Measurements from ENCODE around the gene B3GAT1. TPM values are rescaled to one million over a fixed set of nuclear protein-coding genes. Genes with fewer than 3 reads are reported as not detected.
"Not testable (repeated sequence)": the region's sequence is repeated elsewhere in the genome, so short reads cannot be mapped to it uniquely, and the experiment has no call there.

The B3GAT1 gene
- polyA plus RNA-seq, 1 donor, result 4.8 TPM

GRCh38 chr11:134355136-134355535, 56.9 kb downstream of the B3GAT1 start:
- DNase-seq, result no peak

- DNase-seq, result no peak
Measured at GRCh38 chr11:134352111-134352510, 59.9 kb downstream of the B3GAT1 start.

GRCh38 chr11:134350381-134350780, 61.7 kb downstream of the B3GAT1 start:
- DNase-seq, result no peak

GRCh38 chr11:134349802-134350355, 62.2 kb downstream of the B3GAT1 start:
- no peak for DNase-seq

- no peak for DNase-seq
Measured at GRCh38 chr11:134349109-134349801, 62.8 kb downstream of the B3GAT1 start.

GRCh38 chr11:134347441-134347840, 64.6 kb downstream of the B3GAT1 start:
- no peak for DNase-seq

GRCh38 chr11:134346976-134347350, 65.1 kb downstream of the B3GAT1 start:
- no peak for DNase-seq

GRCh38 chr11:134346101-134346975, 65.7 kb downstream of the B3GAT1 start:
- DNase-seq, result no peak

- no peak for DNase-seq
Measured at GRCh38 chr11:134345237-134345550, 66.8 kb downstream of the B3GAT1 start.

- DNase-seq, result not testable (repeated sequence)
Measured at GRCh38 chr11:134344497-134345236, 67.4 kb downstream of the B3GAT1 start.

GRCh38 chr11:134343646-134344045, 68.4 kb downstream of the B3GAT1 start:
- no peak for DNase-seq

GRCh38 chr11:134342572-134343340, 69.3 kb downstream of the B3GAT1 start:
- DNase-seq, result no peak

GRCh38 chr11:134341805-134342571, 70.1 kb downstream of the B3GAT1 start:
- no peak for DNase-seq

- no peak for DNase-seq
Measured at GRCh38 chr11:134340354-134340964, 71.6 kb downstream of the B3GAT1 start.

- DNase-seq, result no peak
Measured at GRCh38 chr11:134339756-134340155, 72.3 kb downstream of the B3GAT1 start.

GRCh38 chr11:134338654-134339053, 73.4 kb downstream of the B3GAT1 start:
- no peak for DNase-seq

GRCh38 chr11:134338068-134338467, 74.0 kb downstream of the B3GAT1 start:
- no peak for DNase-seq

- DNase-seq, result no peak
Measured at GRCh38 chr11:134337051-134337450, 75.0 kb downstream of the B3GAT1 start.

GRCh38 chr11:134334796-134335571, 77.1 kb downstream of the B3GAT1 start:
- DNase-seq, result no peak

- no peak for DNase-seq
Measured at GRCh38 chr11:134333946-134334345, 78.1 kb downstream of the B3GAT1 start.

All from left kidney (tissue), 2 donors.